K562 (cell line): ENCODE measurements around the gene AOC3.

Experiments used
- CCAR2 ChIP-seq: fragments of 200-400 bp; formaldehyde crosslinking; IDR thresholded peaks from 2 replicates; pipeline ENCODE4 v1.6.1; 2017; ENCODE audit warnings: mild to moderate bottlenecking, low read depth, low read length
- CREB1 ChIP-seq, 2 experiments: sonication (generic) in 1 of 2; formaldehyde crosslinking in 1 of 2; IDR thresholded peaks; 2 replicates each; pipeline versions ENCODE4 v1.6.1 to v1.8.0; 2012 to 2022; ENCODE audit warnings: inconsistent platforms in 1 of 2, mild to moderate bottlenecking in 1 of 2, missing genetic modification reagents in 1 of 2, moderate library complexity in 1 of 2
- NR2C1 ChIP-seq, 2 experiments: fragments of 450-650 bp; IDR thresholded peaks; 2 replicates each; pipeline ENCODE4 v1.6.1; 2017; ENCODE audit warnings: mild to moderate bottlenecking in 2 of 2, antibody characterized with exemption in 1 of 2, inconsistent platforms in 1 of 2, missing compliant biosample characterization in 1 of 2, missing genetic modification characterization in 1 of 2
- POU5F1 ChIP-seq: fragments of 150-350 bp; IDR thresholded peaks from 2 replicates; pipeline ENCODE4 v1.6.1; 2014; ENCODE audit warnings: borderline replicate concordance, low read length, low read depth, mild to moderate bottlenecking; ENCODE audit not compliant: partially characterized antibody
- TAF1 ChIP-seq: IDR thresholded peaks from 2 replicates; pipeline ENCODE4 v1.6.1; 2011; ENCODE audit warnings: mild to moderate bottlenecking, low read length, moderate library complexity; ENCODE audit not compliant: insufficient read depth, control insufficient read depth, severe bottlenecking; ENCODE audit errors: extremely low read depth
- ZFP30 ChIP-seq: fragments of 250-450 bp; sonication (Bioruptor Pico); IDR thresholded peaks from 2 replicates; pipeline ENCODE4 v1.8.0; 2022; ENCODE audit warnings: moderate library complexity, mild to moderate bottlenecking, inconsistent platforms, borderline replicate concordance
- TF ChIP-seq, protein P1 (sequence below), 2 experiments: IDR thresholded peaks; 2 replicates each; pipeline ENCODE4 v1.6.1; 2011; ENCODE audit warnings: borderline replicate concordance in 1 of 2, control low read depth in 1 of 2, low read depth in 1 of 2, low read length in 1 of 2, mild to moderate bottlenecking in 1 of 2, mixed read lengths in 1 of 2, moderate library complexity in 1 of 2; ENCODE audit not compliant: insufficient read depth in 1 of 2, insufficient read length in 1 of 2, poor library complexity in 1 of 2, severe bottlenecking in 1 of 2; ENCODE audit errors: extremely low read depth in 1 of 2
- TF ChIP-seq, protein P2 (sequence below): sonication (generic); formaldehyde crosslinking; IDR thresholded peaks from 2 replicates; pipeline ENCODE4 v1.8.1; 2022; ENCODE audit warnings: missing genetic modification reagents
- TF ChIP-seq, protein P3 (sequence below), 3 experiments: IDR thresholded peaks in 2 of 3; conservative IDR thresholded peaks in 1 of 3; 2 replicates each; pipeline ENCODE4 v1.5.1; 2011 to 2012; ENCODE audit warnings: low read length in 3 of 3, mild to moderate bottlenecking in 3 of 3, control low read depth in 2 of 3, improper control_type of control experiment in 1 of 3, inconsistent platforms in 1 of 3, low read depth in 1 of 3, mixed read lengths in 1 of 3, moderate library complexity in 1 of 3; ENCODE audit not compliant: insufficient read depth in 2 of 3

DNA sequence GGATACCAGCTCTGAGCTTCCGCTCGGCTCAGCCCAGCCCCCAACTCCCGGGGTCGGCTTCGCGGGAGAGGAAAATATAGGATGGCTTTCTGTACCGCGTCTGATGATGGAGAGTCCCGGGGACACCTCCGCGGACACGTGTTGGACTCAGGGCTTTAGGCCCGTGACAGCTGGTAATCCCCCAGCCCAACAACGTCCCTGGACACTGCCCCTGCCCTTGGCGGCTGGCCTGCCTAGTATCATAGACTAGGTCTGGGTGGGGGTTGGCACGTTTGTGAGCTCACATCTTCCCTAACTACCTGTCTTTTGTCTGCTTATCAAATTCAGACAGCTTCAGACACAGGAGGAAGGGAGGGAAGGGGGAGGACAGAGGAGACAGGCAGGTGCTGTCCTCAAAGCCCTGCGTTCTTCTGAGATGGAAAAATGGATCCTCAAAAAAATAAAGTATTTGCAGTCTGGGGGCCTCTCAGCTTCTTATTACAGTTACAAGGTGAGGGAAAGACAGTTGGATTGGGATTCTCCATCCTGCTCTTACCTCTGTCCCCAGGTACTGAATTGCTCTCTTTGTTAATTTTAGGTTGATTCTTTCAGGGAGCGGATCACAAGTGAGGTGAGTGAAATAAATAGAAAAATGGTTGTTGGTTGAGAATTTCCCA is 17.1 kb upstream of the AOC3 start:
- TF ChIP-seq, protein P1, sequence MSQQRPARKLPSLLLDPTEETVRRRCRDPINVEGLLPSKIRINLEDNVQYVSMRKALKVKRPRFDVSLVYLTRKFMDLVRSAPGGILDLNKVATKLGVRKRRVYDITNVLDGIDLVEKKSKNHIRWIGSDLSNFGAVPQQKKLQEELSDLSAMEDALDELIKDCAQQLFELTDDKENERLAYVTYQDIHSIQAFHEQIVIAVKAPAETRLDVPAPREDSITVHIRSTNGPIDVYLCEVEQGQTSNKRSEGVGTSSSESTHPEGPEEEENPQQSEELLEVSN (IDR thresholded peaks at IDR 0.05; ENCODE audit: borderline replicate concordance in 1 of 2, extremely low read depth in 1 of 2, insufficient read depth in 1 of 2, insufficient read length in 1 of 2, low read depth in 1 of 2, low read length in 1 of 2, poor library complexity in 1 of 2, severe bottlenecking in 1 of 2), result no peak
- no peak for TF ChIP-seq POU5F1
- TF ChIP-seq TAF1, result no peak
- no peak for TF ChIP-seq CCAR2
- no peak for TF ChIP-seq CREB1 (IDR thresholded peaks at IDR 0.05)
- no peak for TF ChIP-seq CREB1 (CRISPR knock-in tag; IDR thresholded peaks at IDR 0.05)
- TF ChIP-seq ZFP30 (CRISPR knock-in tag), result no peak
- TF ChIP-seq, protein P2, sequence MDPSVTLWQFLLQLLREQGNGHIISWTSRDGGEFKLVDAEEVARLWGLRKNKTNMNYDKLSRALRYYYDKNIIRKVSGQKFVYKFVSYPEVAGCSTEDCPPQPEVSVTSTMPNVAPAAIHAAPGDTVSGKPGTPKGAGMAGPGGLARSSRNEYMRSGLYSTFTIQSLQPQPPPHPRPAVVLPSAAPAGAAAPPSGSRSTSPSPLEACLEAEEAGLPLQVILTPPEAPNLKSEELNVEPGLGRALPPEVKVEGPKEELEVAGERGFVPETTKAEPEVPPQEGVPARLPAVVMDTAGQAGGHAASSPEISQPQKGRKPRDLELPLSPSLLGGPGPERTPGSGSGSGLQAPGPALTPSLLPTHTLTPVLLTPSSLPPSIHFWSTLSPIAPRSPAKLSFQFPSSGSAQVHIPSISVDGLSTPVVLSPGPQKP (CRISPR knock-in tag), result no peak
- TF ChIP-seq, protein P3, sequence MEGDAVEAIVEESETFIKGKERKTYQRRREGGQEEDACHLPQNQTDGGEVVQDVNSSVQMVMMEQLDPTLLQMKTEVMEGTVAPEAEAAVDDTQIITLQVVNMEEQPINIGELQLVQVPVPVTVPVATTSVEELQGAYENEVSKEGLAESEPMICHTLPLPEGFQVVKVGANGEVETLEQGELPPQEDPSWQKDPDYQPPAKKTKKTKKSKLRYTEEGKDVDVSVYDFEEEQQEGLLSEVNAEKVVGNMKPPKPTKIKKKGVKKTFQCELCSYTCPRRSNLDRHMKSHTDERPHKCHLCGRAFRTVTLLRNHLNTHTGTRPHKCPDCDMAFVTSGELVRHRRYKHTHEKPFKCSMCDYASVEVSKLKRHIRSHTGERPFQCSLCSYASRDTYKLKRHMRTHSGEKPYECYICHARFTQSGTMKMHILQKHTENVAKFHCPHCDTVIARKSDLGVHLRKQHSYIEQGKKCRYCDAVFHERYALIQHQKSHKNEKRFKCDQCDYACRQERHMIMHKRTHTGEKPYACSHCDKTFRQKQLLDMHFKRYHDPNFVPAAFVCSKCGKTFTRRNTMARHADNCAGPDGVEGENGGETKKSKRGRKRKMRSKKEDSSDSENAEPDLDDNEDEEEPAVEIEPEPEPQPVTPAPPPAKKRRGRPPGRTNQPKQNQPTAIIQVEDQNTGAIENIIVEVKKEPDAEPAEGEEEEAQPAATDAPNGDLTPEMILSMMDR (IDR thresholded peaks at IDR 0.05 in 2 of 3, conservative IDR thresholded peaks at IDR 0.05 in 1 of 3; ENCODE audit: insufficient read depth in 2 of 3, low read depth in 1 of 3, low read length in 3 of 3), result no peak
- TF ChIP-seq NR2C1 (IDR thresholded peaks at IDR 0.05), result no peak
- no peak for TF ChIP-seq NR2C1 (tag; IDR thresholded peaks at IDR 0.05)
